Measurements from ENCODE around the gene CDH22.

The CDH22 gene

DNA sequence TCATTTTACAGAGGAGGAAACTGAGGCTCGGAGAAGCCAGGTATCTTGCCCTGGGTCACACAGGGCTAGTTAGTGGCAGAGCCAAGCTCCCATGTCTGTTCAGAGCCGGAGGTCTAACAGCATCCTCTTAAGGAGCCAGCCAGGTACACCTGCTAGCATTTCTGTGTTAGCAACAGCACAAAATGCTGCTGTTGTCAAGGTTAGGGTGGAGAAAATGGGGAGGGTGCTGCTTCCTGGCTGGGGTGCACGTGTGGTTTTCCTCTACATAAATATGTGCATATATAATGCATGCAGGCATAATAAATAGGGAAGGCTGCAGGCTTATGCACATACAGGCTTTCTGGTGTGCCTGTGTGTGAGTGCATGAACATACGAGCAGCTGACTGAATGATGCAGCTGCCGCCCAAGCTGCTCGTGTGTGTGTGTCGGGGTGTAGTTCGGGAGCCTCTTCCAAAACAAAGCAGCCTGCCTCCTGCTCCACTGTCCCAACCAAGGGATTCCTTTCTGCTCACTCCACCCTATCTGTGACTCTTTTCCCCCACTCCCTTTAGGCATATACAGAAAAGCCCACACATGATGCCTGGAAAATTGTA lies 103.6 kb downstream of the CDH22 start:
- H3K4me3 ChIP-seq (ENCODE audit: low read length), result no peak overlapping the region
- no peak for DNase-seq (ENCODE audit: low read depth)
- TF ChIP-seq, protein P1, sequence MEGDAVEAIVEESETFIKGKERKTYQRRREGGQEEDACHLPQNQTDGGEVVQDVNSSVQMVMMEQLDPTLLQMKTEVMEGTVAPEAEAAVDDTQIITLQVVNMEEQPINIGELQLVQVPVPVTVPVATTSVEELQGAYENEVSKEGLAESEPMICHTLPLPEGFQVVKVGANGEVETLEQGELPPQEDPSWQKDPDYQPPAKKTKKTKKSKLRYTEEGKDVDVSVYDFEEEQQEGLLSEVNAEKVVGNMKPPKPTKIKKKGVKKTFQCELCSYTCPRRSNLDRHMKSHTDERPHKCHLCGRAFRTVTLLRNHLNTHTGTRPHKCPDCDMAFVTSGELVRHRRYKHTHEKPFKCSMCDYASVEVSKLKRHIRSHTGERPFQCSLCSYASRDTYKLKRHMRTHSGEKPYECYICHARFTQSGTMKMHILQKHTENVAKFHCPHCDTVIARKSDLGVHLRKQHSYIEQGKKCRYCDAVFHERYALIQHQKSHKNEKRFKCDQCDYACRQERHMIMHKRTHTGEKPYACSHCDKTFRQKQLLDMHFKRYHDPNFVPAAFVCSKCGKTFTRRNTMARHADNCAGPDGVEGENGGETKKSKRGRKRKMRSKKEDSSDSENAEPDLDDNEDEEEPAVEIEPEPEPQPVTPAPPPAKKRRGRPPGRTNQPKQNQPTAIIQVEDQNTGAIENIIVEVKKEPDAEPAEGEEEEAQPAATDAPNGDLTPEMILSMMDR (conservative IDR thresholded peaks at IDR 0.05; ENCODE audit: low read depth, low read length), result no peak

DNA sequence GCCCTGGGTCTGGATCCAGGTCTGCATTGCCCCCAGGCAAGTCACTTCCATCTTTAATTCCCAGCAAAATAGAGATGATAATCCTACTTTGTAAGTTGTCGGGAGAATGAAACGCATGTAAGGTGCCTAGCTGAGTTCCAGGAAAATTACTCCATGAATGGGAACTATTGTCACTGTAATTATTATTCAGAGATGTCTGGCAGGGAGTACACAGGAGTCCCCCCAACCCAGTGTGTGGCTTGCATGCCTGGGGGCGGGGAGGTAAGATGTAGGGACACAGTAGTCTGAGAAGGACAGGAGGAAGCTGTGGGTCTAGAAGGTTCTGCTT lies 104.8 kb downstream of the CDH22 start:
- H3K4me3 ChIP-seq (ENCODE audit: low read length), result no peak overlapping the region
- TF ChIP-seq, protein P1 (conservative IDR thresholded peaks at IDR 0.05; ENCODE audit: low read depth, low read length), result no peak
- DNase-seq (ENCODE audit: low read depth), result no peak

DNA sequence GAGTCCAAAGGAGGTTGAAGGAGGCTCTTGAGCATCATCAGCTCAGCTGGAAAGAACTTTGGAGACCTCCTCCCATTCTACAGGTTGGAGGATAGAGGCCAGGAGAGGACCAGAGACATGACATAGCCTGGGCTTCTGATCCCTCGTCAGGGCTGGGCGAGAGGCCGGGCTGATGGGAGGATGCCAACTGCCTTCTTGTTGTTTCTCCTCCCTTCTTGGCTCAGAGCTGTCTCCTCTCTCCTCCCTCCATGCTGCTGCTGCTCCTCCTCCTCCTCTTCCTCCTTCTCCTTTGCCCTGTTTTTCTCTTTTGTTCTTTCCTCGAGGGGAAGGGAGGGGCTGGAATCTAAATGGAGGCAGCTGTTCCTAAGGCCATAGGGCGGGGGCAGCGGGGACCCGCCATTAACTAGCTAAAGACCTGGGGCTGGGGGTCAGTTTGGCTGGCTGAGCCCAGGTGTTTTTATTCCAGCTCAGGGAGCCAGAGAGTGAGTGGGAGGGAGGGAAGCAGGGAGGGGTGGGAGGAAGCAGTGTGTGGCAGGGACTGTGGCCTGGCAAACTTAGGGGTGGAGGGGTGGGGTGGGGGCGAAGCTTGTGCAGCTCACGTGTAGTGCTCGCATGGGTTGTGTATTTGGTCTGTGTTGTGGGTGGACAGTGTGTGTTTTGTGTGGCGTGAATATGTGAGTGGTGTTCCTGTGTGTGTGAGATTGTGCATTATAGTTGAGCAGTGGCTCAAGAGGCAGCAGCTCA lies 105.4 kb downstream of the CDH22 start:
- TF ChIP-seq, protein P1 (conservative IDR thresholded peaks at IDR 0.05; ENCODE audit: low read depth, low read length), result no peak
- H3K4me3 ChIP-seq (ENCODE audit: low read length), result no peak overlapping the region
- DNase-seq (ENCODE audit: low read depth), result no peak

- no peak for DNase-seq (ENCODE audit: low read depth)
- H3K4me3 ChIP-seq (ENCODE audit: low read length), result no peak overlapping the region
- TF ChIP-seq, protein P1 (conservative IDR thresholded peaks at IDR 0.05; ENCODE audit: low read depth, low read length), result no peak
Observed at GRCh38 chr20:46200582-46201570, 107.4 kb downstream of the CDH22 start.

GRCh38 chr20:46199198-46199597 lies 109.1 kb downstream of the CDH22 start:
- no peak for DNase-seq (ENCODE audit: low read depth)
- no peak overlapping the region for H3K4me3 ChIP-seq (ENCODE audit: low read length)
- TF ChIP-seq, protein P1 (conservative IDR thresholded peaks at IDR 0.05; ENCODE audit: low read depth, low read length), result no peak

DNA sequence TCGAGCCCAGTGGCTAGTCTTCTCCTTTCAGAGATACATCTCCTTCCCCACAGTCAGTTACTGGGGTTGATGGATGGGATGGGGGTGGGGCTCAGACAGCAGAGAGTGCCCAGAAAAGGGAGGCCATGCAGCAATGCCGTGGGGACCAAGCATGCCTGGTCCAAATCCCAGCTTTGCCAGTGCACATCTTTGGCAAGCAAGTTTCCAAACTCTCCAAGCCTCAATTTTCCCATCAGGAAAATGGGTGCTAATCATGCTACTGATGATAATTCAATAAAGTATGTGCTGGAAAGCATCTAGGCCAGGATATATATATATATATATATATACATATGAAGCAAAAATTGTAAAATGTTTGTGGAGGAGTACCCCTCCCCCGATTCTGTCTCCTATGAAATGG lies 111.3 kb downstream of the CDH22 start:
- DNase-seq (ENCODE audit: low read depth), result no peak
- TF ChIP-seq, protein P1 (conservative IDR thresholded peaks at IDR 0.05; ENCODE audit: low read depth, low read length), result no peak
- H3K4me3 ChIP-seq (ENCODE audit: low read length), result no peak overlapping the region
